Astrocyte of the spinal cord (primary cell): ENCODE results near the gene HSF2BP.

Source experiments
- DNase-seq: peaks from one replicate; pipeline ENCODE4 v3.0.0; 2011; ENCODE audit warnings: low read depth, low spot score
- H3K4me3 ChIP-seq: 2 replicates; pipeline ENCODE4 v1.5.1; 2011; ENCODE audit warnings: low read depth, mild to moderate bottlenecking, low read length, moderate library complexity
- in situ Hi-C: cut with HindIII; loops from 2 replicates; pipeline ENCODE4 v1.10.0; 2017; ENCODE audit warnings: low sequenced_read_pairs
- TF ChIP-seq, protein P1 (sequence below): IDR thresholded peaks from 2 replicates; pipeline ENCODE4 v1.5.1; 2012; ENCODE audit warnings: low read depth, mild to moderate bottlenecking, low read length, inconsistent platforms

Gene HSF2BP

DNA sequence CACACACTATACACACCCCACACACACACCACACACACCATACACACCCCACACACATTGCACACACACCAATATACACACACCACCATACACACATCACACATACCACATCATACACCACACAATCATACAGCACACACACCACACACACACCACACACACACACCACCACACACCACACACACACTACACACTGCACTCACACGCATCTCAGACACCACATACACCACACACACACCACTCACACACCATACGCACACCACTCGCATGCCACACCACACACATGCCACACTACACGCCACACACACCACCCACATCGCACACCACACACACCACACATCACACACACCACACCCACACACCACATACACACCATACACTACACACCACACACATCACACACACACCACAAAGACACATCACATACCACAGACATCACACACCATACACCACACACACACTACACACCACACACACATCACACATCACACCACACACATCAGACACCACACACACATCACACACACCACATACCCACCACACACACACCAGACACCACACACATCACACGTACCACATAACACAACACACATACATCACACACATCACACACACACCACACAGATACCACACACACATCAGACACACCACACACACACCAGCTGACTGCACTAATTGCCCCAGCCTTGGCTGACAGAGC, 54.6 kb downstream of the HSF2BP start:
- in situ Hi-C loops = no loop called here
- DNase-seq = no peak
- no peak overlapping the region for H3K4me3 ChIP-seq
- TF ChIP-seq, protein P1, sequence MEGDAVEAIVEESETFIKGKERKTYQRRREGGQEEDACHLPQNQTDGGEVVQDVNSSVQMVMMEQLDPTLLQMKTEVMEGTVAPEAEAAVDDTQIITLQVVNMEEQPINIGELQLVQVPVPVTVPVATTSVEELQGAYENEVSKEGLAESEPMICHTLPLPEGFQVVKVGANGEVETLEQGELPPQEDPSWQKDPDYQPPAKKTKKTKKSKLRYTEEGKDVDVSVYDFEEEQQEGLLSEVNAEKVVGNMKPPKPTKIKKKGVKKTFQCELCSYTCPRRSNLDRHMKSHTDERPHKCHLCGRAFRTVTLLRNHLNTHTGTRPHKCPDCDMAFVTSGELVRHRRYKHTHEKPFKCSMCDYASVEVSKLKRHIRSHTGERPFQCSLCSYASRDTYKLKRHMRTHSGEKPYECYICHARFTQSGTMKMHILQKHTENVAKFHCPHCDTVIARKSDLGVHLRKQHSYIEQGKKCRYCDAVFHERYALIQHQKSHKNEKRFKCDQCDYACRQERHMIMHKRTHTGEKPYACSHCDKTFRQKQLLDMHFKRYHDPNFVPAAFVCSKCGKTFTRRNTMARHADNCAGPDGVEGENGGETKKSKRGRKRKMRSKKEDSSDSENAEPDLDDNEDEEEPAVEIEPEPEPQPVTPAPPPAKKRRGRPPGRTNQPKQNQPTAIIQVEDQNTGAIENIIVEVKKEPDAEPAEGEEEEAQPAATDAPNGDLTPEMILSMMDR = no peak

DNA sequence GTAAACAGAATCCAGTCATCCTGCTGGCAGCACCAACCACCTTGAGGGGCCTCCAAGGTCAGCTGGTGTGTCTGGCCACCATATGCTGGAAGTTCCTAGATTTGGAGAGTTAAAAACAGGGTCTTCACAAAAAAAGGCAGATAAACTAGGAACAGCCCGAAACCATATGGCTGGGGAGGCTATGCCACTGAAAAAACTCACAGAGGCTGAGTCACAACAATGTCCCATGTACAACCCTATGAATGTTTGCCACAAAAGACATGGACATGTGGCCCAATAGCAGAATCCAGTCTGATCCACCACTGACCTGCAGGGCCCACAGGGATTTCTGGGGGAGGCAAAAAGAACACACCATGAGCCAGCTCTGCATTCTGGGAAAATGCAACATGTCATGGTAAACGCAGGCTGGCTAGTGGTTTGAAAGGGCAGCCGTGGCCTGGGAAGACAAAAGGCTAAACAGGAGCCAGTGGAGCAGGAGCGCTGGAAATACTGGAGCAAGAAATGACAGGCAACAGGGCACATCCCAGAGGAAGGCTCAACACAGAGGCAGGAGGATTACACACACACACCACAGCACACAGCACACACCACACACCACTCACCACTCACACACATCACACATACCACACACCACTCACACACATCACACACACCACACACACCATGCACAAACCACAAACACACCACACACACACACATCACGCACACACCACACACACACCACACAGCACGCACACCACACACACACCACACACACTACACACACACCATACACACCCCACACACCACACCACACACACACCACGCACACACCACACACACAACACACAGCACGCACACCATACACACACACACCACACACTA, 55.4 kb downstream of the HSF2BP start:
- in situ Hi-C loops = no loop called here
- DNase-seq = peak; percentile 59
- H3K4me3 ChIP-seq = no peak overlapping the region
- TF ChIP-seq, protein P1 = no peak

DNA sequence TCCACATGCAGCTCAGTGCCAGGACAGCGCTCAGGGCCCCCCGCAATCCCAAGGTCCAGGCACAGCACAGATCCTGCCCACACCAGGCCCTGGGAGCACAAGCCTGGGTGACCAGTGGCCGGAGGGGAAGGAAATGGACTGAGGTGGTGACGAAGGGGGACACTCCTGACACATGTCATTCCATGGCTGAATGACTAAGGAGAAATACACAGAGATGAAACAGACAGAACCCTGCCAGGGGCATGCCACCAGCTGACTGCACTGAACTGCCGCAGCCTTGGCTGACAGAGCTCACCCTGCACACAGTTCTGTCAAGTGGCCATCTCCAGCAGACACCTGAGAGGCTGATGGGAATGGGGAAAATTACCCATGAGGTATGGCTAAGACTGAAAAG, 56.1 kb downstream of the HSF2BP start:
- in situ Hi-C loops = no loop called here
- TF ChIP-seq, protein P1 = no peak
- DNase-seq = no peak
- no peak overlapping the region for H3K4me3 ChIP-seq

DNA sequence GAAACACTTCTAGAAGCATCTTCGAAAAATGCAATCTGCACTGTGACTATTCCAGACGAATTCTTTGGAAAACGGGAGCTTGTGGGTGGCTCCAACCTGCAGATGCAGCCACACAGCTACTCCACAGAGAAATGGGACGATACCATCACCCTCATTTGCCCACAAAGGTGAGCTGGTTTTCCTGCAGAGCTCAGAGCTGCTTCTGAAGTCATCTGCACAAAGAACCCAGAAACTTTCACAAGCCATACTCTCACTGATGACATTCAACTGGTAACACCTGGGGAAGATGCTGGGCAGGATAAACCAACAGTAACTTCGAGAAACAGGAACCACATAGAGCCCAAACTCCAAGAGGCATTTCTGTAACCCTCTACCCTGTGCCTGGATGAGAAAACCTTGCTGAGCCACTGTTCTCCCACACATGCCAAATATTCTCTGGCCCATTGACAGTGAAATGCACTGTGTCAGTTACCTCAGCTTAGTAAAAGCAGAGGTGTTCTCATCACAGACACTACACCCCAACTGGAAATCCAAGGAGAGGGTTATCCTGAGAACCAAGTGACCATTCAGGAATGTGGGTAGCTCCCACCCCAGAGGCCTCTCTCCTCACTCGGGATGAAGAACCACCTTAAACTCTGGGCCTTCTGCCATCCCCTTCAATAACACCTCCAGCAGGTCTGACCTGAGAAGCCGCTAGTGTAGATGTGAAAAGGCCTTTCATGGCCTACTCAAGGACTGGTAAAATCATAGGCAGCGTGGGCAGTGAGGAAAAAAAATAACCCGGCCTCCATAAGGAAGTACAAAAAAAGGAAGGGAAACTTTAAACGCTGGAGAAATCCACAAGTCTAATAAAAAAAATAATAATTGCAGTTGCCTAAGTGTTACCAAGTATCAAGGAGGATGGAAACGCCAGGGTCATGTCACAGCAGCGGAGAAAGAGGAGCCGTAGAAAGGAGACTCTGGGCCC, 56.7 kb downstream of the HSF2BP start:
- no peak overlapping the region for H3K4me3 ChIP-seq
- in situ Hi-C loops = no loop called here
- TF ChIP-seq, protein P1 = no peak
- no peak for DNase-seq

DNA sequence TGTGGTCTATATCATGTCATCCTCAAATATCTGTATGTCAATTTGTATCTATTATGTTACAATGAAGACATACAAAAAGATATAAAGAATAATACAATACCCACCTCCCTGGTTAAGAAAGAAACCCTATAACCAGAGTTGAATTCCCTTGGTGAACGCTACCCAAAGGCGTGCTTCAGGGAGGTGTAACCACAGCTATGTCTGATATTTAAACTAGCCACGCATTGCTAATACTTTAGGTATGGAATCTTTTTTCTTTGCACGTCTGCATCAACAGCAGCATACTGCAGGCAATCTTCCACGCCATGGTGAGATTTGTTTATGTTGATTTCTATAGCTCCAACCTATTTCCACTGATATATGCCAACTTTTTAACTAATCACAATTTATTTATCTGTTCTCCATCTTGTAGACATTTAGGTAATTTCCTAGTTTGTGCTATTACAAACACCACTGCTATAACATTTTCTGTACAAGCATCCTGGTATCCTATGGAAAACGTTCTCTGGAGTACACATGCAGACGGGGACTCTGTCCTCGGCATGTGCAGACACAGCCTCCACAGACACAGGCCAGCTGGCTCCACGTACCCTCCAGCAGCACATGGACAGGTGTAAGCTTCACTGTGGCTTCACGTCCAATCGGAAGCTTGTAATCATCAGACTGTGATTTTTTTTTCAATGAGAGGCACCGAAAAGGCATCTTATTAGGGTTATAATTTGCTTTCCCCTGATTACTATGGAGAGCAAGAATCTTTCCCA, 58.5 kb downstream of the HSF2BP start:
- DNase-seq = peak; percentile 96
- H3K4me3 ChIP-seq = no peak overlapping the region
- TF ChIP-seq, protein P1 = no peak
- in situ Hi-C loops = no loop called here
